Dermis microvascular lymphatic vessel endothelial cell (primary cell): ENCODE results near the gene DCTN2. TPM values are rescaled to one million over a fixed set of nuclear protein-coding genes. Genes with fewer than 3 reads are reported as not detected.

ENCODE experiments used
- DNase-seq, 2 donors: peaks; one replicate each; pipeline versions ENCODE4 v3.0.0 to v3.0.0-alpha.2; 2010; ENCODE audit warnings: low read depth in 2 of 2
- total RNA-seq: library from RNA; depleted of rRNA; stranded (reverse); fragments of >200 nt; gene quantifications from 2 replicates; pipeline ENCODE4 v1.2.1, GENCODE V29; 2014

DCTN2 gene
- total RNA-seq, 1 donor from 2014 or later: 75.1 TPM

- no peak for DNase-seq
Observed at GRCh38 chr12:57550641-57551549, 3.9 kb upstream of the DCTN2 start.

GRCh38 chr12:57549909-57550640, 3.1 kb upstream of the DCTN2 start, which contains the start of gene KIF5A:
Gene KIF5A, plus strand, starts transcription at chr12:57550044. Its CDS starts 228 bp downstream, at chr12:57550272.
- DNase-seq: no peak

- DNase-seq: no peak
Observed at GRCh38 chr12:57549203-57549908, 2.4 kb upstream of the DCTN2 start.

GRCh38 chr12:57548488-57548887, 1.5 kb upstream of the DCTN2 start:
- no peak for DNase-seq

GRCh38 chr12:57548013-57548315, 972 bp upstream of the DCTN2 start:
- DNase-seq: no peak

GRCh38 chr12:57547288-57548012, 458 bp upstream of the DCTN2 start:
- DNase-seq: no peak

- peak in 1 of 2 donors; percentile 24 for DNase-seq
Observed at GRCh38 chr12:57545809-57546437, 1.1 kb downstream of the DCTN2 start.

GRCh38 chr12:57543581-57543980, 3.4 kb downstream of the DCTN2 start:
- peak in 1 of 2 donors; percentile 45 for DNase-seq

- DNase-seq: no peak
Observed at GRCh38 chr12:57541717-57542116, 5.3 kb downstream of the DCTN2 start.

- no peak for DNase-seq
Observed at GRCh38 chr12:57541001-57541400, 6.0 kb downstream of the DCTN2 start.

GRCh38 chr12:57539134-57539768, 7.7 kb downstream of the DCTN2 start:
- no peak for DNase-seq

GRCh38 chr12:57536597-57536942, 10.4 kb downstream of the DCTN2 start:
- no peak for DNase-seq

GRCh38 chr12:57535764-57536596, 11.0 kb downstream of the DCTN2 start:
- no peak for DNase-seq

- peak in 1 of 2 donors; percentile 51 for DNase-seq
Observed at GRCh38 chr12:57534991-57535543, 11.9 kb downstream of the DCTN2 start.

GRCh38 chr12:57534250-57534649, 12.7 kb downstream of the DCTN2 start:
- no peak for DNase-seq

- DNase-seq: no peak
Observed at GRCh38 chr12:57533108-57533507, 13.9 kb downstream of the DCTN2 start.

GRCh38 chr12:57531836-57532235, 15.2 kb downstream of the DCTN2 start:
- no peak for DNase-seq

- DNase-seq: no peak
Observed at GRCh38 chr12:57530396-57531142, 16.4 kb downstream of the DCTN2 start.

GRCh38 chr12:57529831-57530230, 17.2 kb downstream of the DCTN2 start:
- no peak for DNase-seq
